ENCODE measurements around the gene GIPC1.

DNA sequence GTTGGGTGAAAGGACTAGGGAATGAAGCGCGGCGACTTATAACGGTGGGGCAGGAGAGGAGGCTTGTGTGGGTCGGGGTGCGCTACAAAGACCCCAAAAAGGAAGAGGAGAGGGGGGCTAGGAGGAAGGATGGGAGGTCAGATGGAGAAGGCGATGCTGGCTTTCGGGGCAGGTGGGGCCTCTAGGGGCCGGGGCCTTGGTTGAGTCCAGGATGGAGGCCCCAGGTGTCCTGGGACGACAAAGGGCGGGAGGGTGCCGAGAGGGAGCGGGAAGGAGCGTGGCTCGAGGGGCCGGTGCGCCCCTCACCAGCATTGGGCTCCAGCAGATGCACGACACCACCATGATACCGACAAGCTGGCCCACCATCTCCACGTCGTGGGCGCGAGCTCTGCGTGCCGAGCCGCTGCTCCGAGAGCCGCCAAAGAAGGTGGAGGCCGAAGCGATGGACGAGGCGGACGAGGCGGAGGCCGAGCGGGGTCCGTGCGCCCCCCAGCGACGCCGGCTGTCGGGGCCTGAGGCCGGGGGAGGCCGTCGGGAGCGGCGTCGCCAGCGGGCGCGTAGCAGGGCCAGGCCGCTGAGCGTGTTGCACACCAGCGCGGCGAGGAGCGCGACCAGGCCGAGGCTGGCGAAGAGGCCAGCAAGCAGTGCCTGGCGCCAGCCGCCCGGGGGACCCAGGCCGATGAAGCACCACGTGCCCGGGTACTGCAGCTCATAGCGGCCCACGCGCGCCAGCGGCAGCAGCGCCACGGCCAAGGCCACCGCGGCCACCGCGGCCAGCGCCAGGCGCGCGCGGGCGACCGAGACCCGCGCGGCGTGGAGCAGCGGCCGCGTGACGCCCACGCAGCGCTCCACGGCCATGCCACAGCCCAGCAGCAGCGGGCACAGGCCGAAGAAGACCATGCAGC, 22.6 kb downstream of the GIPC1 start:
- TF ChIP-seq CTCF (IDR thresholded peaks at IDR 0.05) (no peak), EZH2 (IDR thresholded peaks at IDR 0.05) (no peak)
